Measurements from ENCODE around the gene RNF224.

- TF ChIP-seq CTCF (IDR thresholded peaks at IDR 0.05) (no peak), POLR2A (IDR thresholded peaks at IDR 0.05) (no peak)
Measured at GRCh38 chr9:137191245-137191644, 36.1 kb upstream of the RNF224 start.
